IPS-11a (cell line): ENCODE results near the gene LRPPRC.
A peak's percentile ranks its signal among the peaks of the same experiment; 100 is the strongest.
"Not testable (repeated sequence)": the region's sequence is repeated elsewhere in the genome, so short reads cannot be mapped to it uniquely, and the experiment has no call there.

Experiments
- H3K4me3 ChIP-seq: one replicate; pipeline ENCODE4 v1.5.1; 2013; ENCODE audit warnings: low read depth, low read length, control low read depth

Gene LRPPRC

GRCh38 chr2:43995733-43996533, at the start of gene LRPPRC:
Gene LRPPRC, minus strand, starts transcription at chr2:43995989. Its CDS starts 42 bp downstream, at chr2:43995947.
- peak within 1 kb of the TSS; percentile 99 for H3K4me3 ChIP-seq

DNA sequence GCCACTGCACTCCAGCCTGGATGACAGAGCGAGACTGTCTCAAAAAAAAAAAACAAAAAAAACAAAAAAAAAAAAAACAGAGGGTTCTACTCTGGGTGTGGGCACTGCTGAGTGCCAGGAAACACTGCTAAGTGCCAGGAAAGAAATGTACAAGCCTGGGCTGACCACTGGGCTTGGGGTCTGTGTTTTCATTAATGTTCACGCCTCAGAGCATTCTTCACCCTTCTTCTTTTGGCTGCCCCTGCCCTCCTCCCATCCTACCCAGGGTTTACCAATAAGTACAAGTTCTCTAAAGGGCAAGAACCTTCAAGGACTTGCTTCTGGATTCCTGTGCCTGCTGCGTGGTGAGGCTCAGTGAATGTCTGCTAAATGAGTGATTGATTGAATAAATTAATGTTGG, 49.3 kb upstream of the LRPPRC start:
- H3K4me3 ChIP-seq = no peak overlapping the region

DNA sequence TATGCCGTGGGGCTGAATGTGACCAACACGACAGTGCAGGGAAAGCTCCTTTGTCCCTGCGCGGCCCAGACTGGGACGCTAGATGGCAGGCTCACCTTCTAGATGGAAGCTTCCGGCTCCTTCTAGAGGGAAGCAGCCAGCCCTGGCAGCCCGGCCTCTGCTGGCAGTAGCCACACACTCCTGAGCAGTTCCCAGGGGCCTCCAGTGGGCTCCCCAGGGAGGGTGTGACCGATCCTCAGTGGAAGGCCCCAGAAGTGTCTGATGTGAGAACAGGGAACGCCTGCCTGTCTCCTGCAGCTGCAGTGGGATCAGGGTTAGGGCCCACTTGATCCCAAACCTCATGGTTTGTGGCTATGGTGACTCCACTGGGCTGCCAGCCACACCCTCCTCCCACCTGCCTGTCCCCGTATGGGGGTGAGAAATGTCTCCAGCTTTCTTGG, 48.5 kb upstream of the LRPPRC start:
- H3K4me3 ChIP-seq = no peak overlapping the region

- H3K4me3 ChIP-seq = no peak overlapping the region
These were observed 44.6 kb upstream of the LRPPRC start for GRCh38 chr2:44040365-44040764.

GRCh38 chr2:44038277-44038676, 42.5 kb upstream of the LRPPRC start:
- no peak overlapping the region for H3K4me3 ChIP-seq

DNA sequence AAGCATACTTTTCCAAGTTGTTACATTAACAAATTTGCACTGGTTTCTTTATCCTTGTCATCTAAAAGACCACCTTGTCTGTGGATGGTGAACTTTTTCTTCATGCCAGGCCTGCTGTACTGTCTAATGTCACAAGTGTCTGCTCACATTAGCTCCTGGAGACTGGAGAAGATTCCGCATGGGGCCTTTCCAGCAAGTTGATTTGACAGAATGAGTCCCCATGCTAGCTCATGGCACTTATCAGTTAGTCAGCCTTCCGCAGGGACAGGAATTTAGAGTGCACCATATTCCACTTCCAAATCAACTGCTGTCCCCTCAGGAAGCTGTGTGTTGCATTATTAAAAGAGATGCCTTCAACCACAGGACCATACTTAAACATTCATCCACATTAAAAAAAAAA, 41.4 kb upstream of the LRPPRC start:
- no peak overlapping the region for H3K4me3 ChIP-seq

- H3K4me3 ChIP-seq = no peak overlapping the region
These were observed 38.2 kb upstream of the LRPPRC start for GRCh38 chr2:44033947-44034346.

DNA sequence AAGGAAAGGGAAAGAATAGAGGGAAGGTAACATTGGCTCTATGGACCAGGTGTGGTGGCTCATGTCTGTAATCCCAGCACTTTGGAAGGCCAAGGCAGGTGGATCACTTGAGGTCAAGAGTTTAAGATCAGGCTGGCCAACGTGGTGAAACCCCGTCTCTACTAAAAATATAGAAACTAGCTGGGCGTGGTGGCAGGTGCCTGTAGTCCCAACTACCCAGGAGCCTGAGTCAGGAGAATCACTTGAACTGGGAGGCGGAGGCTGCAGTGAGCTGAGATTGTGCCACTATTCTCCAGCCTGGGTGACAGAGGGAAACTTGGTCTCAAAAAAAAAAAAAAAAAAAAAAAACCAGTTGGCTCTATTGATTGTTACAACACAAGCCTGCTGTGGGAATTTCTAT, 31.3 kb upstream of the LRPPRC start:
- not testable (repeated sequence) for H3K4me3 ChIP-seq

- no peak overlapping the region for H3K4me3 ChIP-seq
These were observed 20.5 kb upstream of the LRPPRC start for GRCh38 chr2:44016282-44016681.

DNA sequence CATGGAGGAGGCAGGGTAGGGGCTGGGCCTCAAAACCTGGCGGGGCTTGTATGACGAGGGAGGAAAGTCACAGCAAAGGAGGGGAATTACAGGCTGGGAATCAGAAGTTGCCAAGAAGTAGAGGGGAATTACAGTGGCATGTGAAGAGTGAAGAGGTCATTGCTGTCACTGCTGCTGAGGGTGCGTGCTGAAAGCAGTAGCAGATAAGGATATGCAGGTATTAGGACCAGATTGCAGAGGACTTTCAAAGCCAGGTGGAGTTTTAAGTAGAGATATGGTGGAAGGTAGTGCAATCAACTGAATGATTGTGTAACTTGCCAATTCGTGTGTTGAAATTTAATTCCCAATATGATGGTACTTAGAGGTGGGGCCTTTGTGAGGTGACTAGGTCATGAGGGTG, 19.4 kb upstream of the LRPPRC start:
- no peak overlapping the region for H3K4me3 ChIP-seq

DNA sequence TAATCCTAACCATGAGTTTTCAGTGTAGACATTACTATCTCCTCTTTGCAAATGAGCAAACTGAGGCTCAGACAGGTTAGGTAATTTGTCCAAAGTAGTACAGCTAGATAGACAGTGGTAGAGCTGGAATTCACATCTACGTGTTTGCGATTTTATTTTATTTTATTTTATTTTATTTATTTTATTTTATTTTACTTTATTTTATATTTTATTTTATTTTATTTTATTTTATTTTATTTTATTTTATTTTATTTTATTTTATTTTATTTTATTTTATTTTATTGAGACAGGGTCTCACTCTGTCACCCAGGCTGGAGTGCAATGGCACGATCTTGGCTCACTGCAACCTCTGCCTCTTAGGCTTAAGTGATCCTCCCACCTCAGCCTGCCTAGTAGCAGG, 17.4 kb upstream of the LRPPRC start:
- H3K4me3 ChIP-seq = not testable (repeated sequence)

DNA sequence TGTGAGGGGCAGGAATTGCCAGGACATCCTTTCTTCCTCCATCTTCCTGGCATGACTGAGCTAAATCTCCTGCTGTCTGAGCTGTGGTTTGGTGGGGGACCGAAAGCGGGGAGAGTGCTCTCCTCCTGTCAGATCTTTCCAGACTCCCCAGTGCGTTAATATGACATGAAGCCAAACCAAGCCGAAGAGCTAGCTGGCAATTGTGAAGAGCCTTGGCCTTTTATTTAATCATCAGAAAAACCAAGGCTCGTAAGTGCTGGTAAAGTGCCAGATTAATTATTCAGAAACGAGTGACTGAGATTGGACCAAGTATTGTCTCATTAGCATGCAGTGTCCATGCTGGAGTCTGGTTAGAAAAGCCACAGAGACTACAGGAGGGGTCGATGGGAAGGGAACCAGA, 14.5 kb upstream of the LRPPRC start:
- H3K4me3 ChIP-seq = no peak overlapping the region

DNA sequence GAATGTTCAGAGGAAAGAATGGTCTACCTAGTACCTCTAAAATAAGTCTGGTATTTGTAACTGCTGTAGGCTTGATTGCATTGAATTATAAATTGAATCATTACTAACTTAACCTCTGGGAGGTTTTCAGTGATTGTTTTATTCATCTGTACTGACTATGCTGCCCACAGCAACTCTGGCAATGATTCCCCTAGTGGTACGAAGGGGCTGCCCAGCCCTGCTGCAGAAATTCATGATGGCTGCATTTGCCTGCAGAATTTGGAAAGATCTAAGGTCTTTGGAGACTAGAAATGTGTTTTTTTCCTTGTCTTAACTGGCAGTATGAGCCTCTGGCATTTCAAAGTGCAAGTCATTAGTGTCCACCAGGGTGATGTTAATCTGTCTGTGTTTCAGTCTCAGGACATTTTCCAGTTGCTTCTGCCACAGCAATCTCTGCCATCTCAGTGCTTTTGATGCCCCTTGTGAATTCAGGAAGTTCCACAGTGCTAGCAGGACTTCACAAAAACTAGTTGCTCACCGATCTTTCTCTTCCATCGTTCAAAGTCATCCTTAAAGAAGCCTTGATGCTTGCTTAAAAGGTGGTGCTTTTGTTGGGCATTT, 13.4 kb upstream of the LRPPRC start:
- no peak overlapping the region for H3K4me3 ChIP-seq

- H3K4me3 ChIP-seq = no peak overlapping the region
These were observed 10.1 kb upstream of the LRPPRC start for GRCh38 chr2:44005846-44006245.

DNA sequence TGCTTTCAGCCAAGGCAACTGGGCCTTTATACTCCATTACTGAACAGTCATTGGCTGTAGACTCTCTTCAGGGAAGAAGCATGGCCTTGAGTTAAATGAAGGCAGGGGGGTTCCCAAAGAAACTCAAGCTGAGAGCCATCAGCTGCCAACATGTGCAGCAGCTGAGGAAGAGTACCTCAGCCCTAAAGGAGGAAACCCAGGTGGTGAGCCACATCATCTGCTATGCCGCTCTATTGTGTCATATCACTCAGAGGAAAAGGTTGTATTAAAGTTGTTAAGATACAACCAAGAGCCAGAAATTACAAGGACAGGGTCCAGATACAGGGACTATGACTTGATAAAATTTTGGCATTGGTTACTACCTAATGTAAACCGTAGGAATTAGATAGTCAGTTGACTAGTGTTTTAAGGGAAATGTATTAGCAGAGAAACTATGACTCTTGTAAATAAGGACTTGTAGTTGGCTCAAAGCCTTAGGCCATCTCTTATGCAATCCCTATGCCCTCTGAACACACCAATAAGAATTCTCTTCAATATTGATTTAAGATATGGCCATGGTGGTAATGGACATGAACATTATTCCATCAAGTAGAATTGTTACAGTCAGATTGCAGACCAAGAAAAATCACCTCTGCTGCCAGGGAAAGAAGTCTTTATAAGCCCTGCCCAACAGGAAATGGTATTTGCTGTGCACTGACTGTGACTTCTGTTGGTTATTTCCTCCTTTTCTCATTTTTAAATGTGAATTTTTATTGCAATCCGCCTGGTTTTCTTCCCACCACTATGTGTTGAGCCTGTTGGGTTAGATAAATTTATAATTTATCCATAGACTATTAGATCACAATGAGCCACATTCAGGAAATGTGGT, 9.2 kb upstream of the LRPPRC start:
- no peak overlapping the region for H3K4me3 ChIP-seq

DNA sequence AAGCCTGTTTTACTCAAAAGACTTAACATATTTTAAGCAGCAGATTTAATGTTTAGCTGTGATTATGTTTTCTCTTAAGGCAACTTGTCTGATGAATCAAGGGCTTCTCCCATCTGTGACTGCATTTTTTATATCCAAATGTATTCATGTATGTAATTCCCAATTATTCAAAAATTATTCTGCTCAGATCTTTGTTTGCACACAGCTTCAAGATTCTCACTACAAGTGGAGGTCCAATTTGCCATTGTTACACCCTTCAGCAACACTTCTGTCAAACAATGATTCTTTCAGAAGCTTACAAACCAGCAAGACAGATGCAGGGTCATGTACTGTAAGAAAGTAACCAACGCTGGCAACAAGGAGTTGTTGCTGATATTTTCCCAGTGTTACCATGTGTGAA, 5.9 kb upstream of the LRPPRC start:
- no peak overlapping the region for H3K4me3 ChIP-seq

DNA sequence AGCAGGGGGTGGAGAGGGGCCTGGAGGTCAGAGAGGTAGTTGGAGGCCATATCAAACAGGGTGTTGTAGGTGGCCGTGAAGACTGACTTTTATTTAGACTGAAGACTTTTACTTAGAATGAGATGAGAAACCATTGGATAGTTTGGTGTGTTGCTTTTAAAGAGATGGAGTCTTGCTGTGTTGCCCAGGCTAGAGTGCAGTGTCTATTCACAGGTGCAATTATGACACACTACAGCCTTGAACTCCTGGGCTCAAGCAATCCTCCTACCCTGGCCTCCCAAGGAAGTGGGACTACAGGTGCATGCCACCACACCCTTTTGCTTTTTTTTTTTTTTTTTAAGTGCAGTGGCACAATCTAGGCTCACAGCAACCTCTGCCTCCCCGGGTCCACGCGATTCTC, 2.5 kb upstream of the LRPPRC start:
- no peak overlapping the region for H3K4me3 ChIP-seq

DNA sequence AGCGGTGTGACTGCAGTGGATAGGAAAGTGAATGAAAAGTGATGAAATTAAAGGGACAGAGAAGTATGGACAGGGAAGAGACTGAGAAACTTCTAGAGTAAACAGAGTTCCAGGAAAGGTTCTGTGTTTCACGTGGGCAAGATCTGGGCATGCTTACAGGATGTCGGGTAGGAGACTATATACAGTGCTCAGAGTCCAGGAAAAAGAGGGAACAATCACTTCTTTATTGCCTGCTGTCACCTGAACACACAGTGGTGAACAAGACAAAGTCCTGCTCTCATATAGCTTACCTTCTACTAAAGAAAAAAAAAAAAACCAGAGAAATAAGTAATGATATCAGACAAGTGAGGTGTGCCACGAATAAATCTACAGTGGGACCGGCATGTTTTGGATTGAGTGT, 2.4 kb downstream of the LRPPRC start:
- no peak overlapping the region for H3K4me3 ChIP-seq

DNA sequence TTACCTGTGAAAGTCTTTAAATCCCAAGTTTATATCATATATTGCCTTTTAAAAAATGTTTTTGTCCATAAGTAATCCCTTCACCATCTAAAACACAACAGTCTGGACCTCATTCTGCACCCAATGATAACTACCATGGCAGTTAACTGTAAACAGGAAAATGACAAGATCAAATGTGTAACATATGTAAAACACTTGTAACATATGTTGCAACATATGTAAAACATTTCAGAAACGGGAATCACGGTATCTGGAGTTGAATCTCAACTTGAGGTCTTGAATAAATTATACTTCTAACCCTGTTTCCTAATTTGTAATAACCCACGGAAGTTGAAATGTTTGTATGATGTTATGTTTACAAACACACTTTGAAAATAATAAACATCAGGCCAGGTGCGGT, 6.2 kb downstream of the LRPPRC start:
- H3K4me3 ChIP-seq = no peak overlapping the region

- H3K4me3 ChIP-seq = no peak overlapping the region
These were observed 9.2 kb downstream of the LRPPRC start for GRCh38 chr2:43986600-43986999.

DNA sequence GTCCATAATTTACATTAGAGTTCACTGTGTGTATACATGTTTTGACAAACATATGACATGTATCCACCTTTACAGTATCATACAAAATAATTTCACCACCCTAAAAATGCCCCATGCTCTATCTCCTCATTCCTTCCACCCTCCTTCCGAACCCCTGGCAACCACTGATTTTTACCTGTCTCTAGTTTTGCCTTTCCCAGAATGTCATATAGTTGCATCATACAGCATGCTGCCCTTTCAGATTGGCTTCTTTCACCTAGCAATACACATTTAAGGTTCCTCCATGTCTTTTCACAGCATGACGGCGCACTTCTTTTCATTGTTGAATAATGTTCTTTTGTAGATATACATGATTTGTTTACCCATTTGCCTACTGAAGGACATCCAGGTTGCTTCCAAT, 10.4 kb downstream of the LRPPRC start:
- no peak overlapping the region for H3K4me3 ChIP-seq

DNA sequence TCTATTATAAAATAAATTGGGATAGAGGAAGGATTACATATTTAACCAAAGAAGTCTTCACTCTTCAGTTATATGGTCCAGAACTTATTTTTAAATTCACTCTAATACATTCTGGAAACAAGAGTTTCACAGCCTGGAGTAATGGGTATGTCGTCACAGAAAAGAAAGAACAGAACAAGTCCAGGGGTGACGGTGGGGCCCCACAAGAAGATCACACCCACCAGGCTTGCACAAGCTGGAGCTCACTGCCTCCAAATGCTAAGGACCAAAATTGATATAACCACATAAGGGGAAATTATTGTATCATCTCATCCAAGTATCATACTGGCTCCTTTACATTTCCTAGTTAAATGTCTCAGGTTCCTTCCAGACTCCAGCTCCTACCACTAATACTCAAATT, 11.3 kb downstream of the LRPPRC start:
- H3K4me3 ChIP-seq = no peak overlapping the region
